ENCODE measurements around the gene PP2D1. TPM values are rescaled to one million over a fixed set of nuclear protein-coding genes. Genes with fewer than 3 reads are reported as not detected.
"Not testable (repeated sequence)": the region's sequence is repeated elsewhere in the genome, so short reads cannot be mapped to it uniquely, and the experiment has no call there.

Gene PP2D1
- total RNA-seq, 4 donors from 2014 or later = not detected

DNA sequence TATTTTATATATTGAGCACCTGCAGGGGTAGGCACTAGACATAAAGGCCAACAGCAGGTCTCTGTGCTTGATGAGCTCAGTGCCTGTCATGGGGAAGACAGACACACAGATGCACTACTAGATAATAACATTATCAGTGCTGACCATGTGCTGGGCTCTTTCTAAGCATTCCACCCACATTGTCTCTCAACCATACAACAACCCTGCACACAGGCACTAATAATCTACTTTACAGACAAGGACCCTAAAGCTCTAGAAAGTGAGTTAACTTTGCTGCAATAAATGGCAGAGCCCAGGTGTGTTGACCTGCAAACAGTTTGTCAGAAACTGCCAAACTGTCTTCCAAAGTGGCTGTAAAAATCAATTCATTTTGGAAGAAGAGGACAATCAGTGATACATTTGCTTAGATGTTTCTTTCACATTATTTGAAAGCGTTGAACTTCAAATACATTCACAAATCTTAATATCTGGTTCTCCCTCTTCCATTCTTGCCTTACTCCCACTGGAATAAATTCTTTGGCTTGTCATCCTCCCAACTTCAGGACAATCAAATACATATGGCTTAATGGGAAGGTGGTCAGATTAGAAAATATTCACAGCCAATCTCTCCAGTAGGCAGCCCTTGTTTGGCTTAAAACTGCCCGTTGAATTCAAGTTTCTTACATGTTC is 11.0 kb upstream of the PP2D1 start:
- Histone ChIP-seq H3K4me1 (peaks cover 9 to 10% of the 10 kb centered on the region in 2 donors), H3K27me3 (no peaks in the 10 kb centered on the region), H3K36me3 (no peaks in the 10 kb centered on the region), H3K9me3 (no peaks in the 10 kb centered on the region), H3K4me3 (replicated peaks in 1 of 3) (no peak overlapping the region), H3K27ac (peak overlapping the region in 1 of 3 donors; percentile 21)
- 67 to 68% methylated on average over 2 of the region's 2 CpGs for WGBS, 2 donors
- no peak for TF ChIP-seq POLR2A (IDR thresholded peaks at IDR 0.05)
- no peak for TF ChIP-seq CTCF (IDR thresholded peaks at IDR 0.05)
- no peak for DNase-seq
- intact Hi-C loops (cut with DNase I) = no loop called here

GRCh38 chr3:20016076-20016475 is 4.0 kb upstream of the PP2D1 start:
- intact Hi-C loops (cut with DNase I); DNase-seq; H3K4me1 ChIP-seq; H3K27ac ChIP-seq; H3K36me3 ChIP-seq; H3K9me3 ChIP-seq; H3K4me3 ChIP-seq (replicated peaks in 1 of 3); H3K27me3 ChIP-seq: not testable (repeated sequence)
- 94 to 96% methylated on average over 3 of the region's 3 CpGs for WGBS, 2 donors

DNA sequence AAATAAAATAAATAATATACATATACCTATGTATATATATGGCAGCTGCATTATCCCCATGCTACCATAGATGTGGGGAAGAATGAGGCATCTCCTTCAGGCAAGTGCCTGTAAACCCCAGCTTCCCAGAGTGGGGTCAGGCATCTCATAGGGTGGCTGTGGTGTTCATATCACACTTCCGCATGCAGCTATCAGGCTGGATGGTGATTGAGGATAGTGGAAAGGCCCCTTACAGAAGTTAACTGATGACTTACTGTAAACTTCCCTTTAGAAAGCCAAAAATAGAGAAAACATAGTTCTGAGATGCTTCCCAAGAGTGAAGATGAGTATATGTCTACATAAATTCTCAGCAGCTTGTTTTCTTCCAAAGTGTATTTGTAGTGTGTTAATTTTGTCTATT is 3.5 kb upstream of the PP2D1 start:
- intact Hi-C loops (cut with DNase I) = no loop called here
- Histone ChIP-seq H3K9me3 (no peaks in the 10 kb centered on the region), H3K36me3 (no peaks in the 10 kb centered on the region), H3K4me1 (no peaks in the 10 kb centered on the region), H3K27me3 (no peaks in the 10 kb centered on the region), H3K4me3 (replicated peaks in 1 of 3) (no peak overlapping the region), H3K27ac (no peak overlapping the region)
- WGBS, 2 donors = 96 to 97% methylated on average over 1 of the region's 1 CpG
- TF ChIP-seq POLR2A (IDR thresholded peaks at IDR 0.05) (no peak), CTCF (IDR thresholded peaks at IDR 0.05) (no peak)
- no peak for DNase-seq

GRCh38 chr3:20013396-20013795 is 1.3 kb upstream of the PP2D1 start:
- WGBS, 2 donors = 95% methylated on average over 1 of the region's 1 CpG
- no peak for TF ChIP-seq CTCF (IDR thresholded peaks at IDR 0.05)
- TF ChIP-seq POLR2A (IDR thresholded peaks at IDR 0.05) = no peak
- no peak for DNase-seq
- no peaks in the 10 kb centered on the region for H3K27me3 ChIP-seq
- intact Hi-C loops (cut with DNase I) = no loop called here
- H3K4me1 ChIP-seq = no peaks in the 10 kb centered on the region
- no peaks in the 10 kb centered on the region for H3K36me3 ChIP-seq
- H3K4me3 ChIP-seq (replicated peaks in 1 of 3) = no peak overlapping the region
- no peaks in the 10 kb centered on the region for H3K9me3 ChIP-seq
- no peak overlapping the region for H3K27ac ChIP-seq

GRCh38 chr3:20008646-20009045 is 3.4 kb downstream of the PP2D1 start:
- intact Hi-C loops (cut with DNase I) = no loop called here
- 81 to 89% methylated on average over 2 of the region's 2 CpGs for WGBS, 2 donors
- Histone ChIP-seq H3K9me3 (no peaks in the 10 kb centered on the region), H3K27me3 (no peaks in the 10 kb centered on the region), H3K36me3 (no peaks in the 10 kb centered on the region), H3K27ac (no peak overlapping the region), H3K4me3 (replicated peaks in 1 of 3) (no peak overlapping the region), H3K4me1 (no peaks in the 10 kb centered on the region)
- no peak for DNase-seq
- TF ChIP-seq POLR2A (IDR thresholded peaks at IDR 0.05) = no peak
- no peak for TF ChIP-seq CTCF (IDR thresholded peaks at IDR 0.05)

Measured in thyroid gland (tissue), 4 donors.